Neural cell (in vitro differentiated cells): ENCODE data around the gene TMEM201. TPM values are rescaled to one million over a fixed set of nuclear protein-coding genes. Genes with fewer than 3 reads are reported as not detected.

ENCODE experiments used
- H2AFZ ChIP-seq: fragments of 200-600, 300-800 bp; sonication (generic), shearing (Covaris generic); 2 replicates; pipeline ENCODE4 v1.6.0; 2014; ENCODE audit warnings: low read depth, mild to moderate bottlenecking, antibody characterized with exemption, low read length, moderate library complexity
- H3F3A ChIP-seq: fragments of 200-600 bp; shearing (Covaris generic); 2 replicates; pipeline ENCODE4 v1.6.1; 2016; ENCODE audit warnings: mild to moderate bottlenecking, moderate library complexity, mixed read lengths, antibody characterized with exemption, low read length; ENCODE audit not compliant: insufficient read depth, poor library complexity, severe bottlenecking
- H3K27ac ChIP-seq: fragments of 200-600, 300-800 bp; sonication (generic), shearing (Covaris generic); 2 replicates; pipeline ENCODE4 v1.5.1; 2014; ENCODE audit warnings: mild to moderate bottlenecking, low read length, moderate library complexity
- H3K27me3 ChIP-seq: fragments of 300-800, 200-600 bp; sonication (generic), shearing (Covaris generic); 2 replicates; pipeline ENCODE4 v1.6.0; 2014; ENCODE audit warnings: mild to moderate bottlenecking, low read depth, low read length, moderate library complexity; ENCODE audit not compliant: insufficient read depth
- H3K36me3 ChIP-seq: fragments of 300-800, 200-600 bp; sonication (generic), shearing (Covaris generic); 2 replicates; pipeline ENCODE4 v1.5.1; 2014; ENCODE audit warnings: mild to moderate bottlenecking, antibody characterized with exemption, low read length, moderate library complexity; ENCODE audit not compliant: insufficient read depth
- H3K4me2 ChIP-seq: fragments of 300-800, 200-600 bp; sonication (generic), shearing (Covaris generic); 2 replicates; pipeline ENCODE4 v1.6.0; 2014; ENCODE audit warnings: mild to moderate bottlenecking, low read length
- H3K4me3 ChIP-seq: fragments of 300-800, 200-600 bp; sonication (generic), shearing (Covaris generic); 2 replicates; pipeline ENCODE4 v1.5.1; 2014; ENCODE audit warnings: mild to moderate bottlenecking, low read length, moderate library complexity
- H3K79me2 ChIP-seq: fragments of 200-600 bp; shearing (Covaris generic); replicated peaks from 2 replicates; pipeline ENCODE4 v1.6.0; 2014; ENCODE audit warnings: mild to moderate bottlenecking, low read length, moderate library complexity; ENCODE audit not compliant: insufficient read depth
- H3K9ac ChIP-seq: fragments of 300-800, 200-600 bp; sonication (generic), shearing (Covaris generic); 2 replicates; pipeline ENCODE4 v1.6.1; 2016; ENCODE audit warnings: mild to moderate bottlenecking, low read length, mixed read lengths
- H3K9me2 ChIP-seq: fragments of 200-600 bp; shearing (Covaris generic); 2 replicates; pipeline ENCODE4 v1.6.1; 2016; ENCODE audit warnings: mild to moderate bottlenecking, low read length, mixed read lengths; ENCODE audit not compliant: insufficient read depth
- H3K9me3 ChIP-seq: fragments of 200-600, 300-800 bp; sonication (generic), shearing (Covaris generic); 2 replicates; pipeline ENCODE4 v1.6.1; 2016; ENCODE audit warnings: mild to moderate bottlenecking, mixed run types, low read length, moderate library complexity, mixed read lengths
- H4K20me1 ChIP-seq: fragments of 200-600 bp; shearing (Covaris generic); 2 replicates; pipeline ENCODE4 v1.6.1; 2016; ENCODE audit warnings: mild to moderate bottlenecking, mixed run types; ENCODE audit not compliant: insufficient read depth
- EZH2 ChIP-seq: fragments of 200-600, 300-800 bp; shearing (Covaris generic), sonication (generic); IDR thresholded peaks from 2 replicates; pipeline ENCODE4 v1.6.1; 2014; ENCODE audit warnings: antibody characterized with exemption, low read length, borderline replicate concordance, mild to moderate bottlenecking; ENCODE audit not compliant: insufficient read depth, poor library complexity, severe bottlenecking
- MXI1 ChIP-seq: fragments of 450-650 bp; conservative IDR thresholded peaks from 2 replicates; pipeline ENCODE4 v1.6.1; 2014; ENCODE audit warnings: antibody characterized with exemption, mild to moderate bottlenecking; ENCODE audit not compliant: poor library complexity, severe bottlenecking
- POLR2AphosphoS5 ChIP-seq: IDR thresholded peaks from 2 replicates; pipeline ENCODE4 v1.6.1; 2012
- RAD21 ChIP-seq: fragments of 450-650 bp; conservative IDR thresholded peaks from 2 replicates; pipeline ENCODE4 v1.6.1; 2014; ENCODE audit warnings: antibody characterized with exemption, mild to moderate bottlenecking, moderate library complexity
- SMC3 ChIP-seq: fragments of 450-650 bp; conservative IDR thresholded peaks from 2 replicates; pipeline ENCODE4 v1.6.1; 2014; ENCODE audit warnings: antibody characterized with exemption, mild to moderate bottlenecking, moderate library complexity; ENCODE audit not compliant: poor library complexity
- TAF1 ChIP-seq: IDR thresholded peaks from 2 replicates; pipeline ENCODE4 v1.6.1; 2012; ENCODE audit warnings: low read depth
- polyA plus RNA-seq: library from polyadenylated mRNA; depleted of rRNA; stranded (reverse); fragments of >200 nt; gene quantifications from 2 replicates; pipeline ENCODE4 v1.2.3, GENCODE V29; 2014
- TF ChIP-seq, protein P1 (sequence below): fragments of 450-650 bp; IDR thresholded peaks from 2 replicates; pipeline ENCODE4 v1.5.1; 2014; ENCODE audit warnings: antibody characterized with exemption, mild to moderate bottlenecking, moderate library complexity; ENCODE audit not compliant: poor library complexity, severe bottlenecking
- TF ChIP-seq, protein P2 (sequence below): IDR thresholded peaks from 2 replicates; pipeline ENCODE4 v1.6.1; 2012; ENCODE audit warnings: borderline replicate concordance

The TMEM201 gene
- polyA plus RNA-seq, 1 donor from 2014 or later = 7.3 TPM

DNA sequence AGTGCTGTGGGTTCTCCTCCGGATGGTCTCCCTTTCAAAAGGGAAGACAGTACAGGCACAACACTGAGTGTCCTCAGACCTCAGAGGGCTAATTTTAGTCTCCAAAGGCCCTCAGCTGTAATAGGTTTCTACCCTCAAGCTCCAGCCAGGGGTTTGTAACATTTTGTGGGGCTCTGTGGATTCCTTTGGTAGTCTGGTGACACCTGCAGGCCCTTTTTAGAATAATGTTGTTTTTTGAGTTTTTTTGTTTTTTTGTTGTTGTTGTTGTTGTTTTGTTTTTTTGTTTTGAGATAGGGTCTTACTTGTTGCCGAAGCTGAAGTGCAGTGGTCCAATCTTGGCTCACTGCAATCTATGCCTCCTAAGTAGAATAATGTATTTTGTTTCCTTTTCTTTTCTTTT is 15.0 kb upstream of the TMEM201 start:
- Histone ChIP-seq H3K9me3 (no peaks in the 10 kb centered on the region), H2AFZ (no peak overlapping the region), H4K20me1 (no peaks in the 10 kb centered on the region), H3K79me2 (no peaks in the 10 kb centered on the region), H3K9ac (no peak overlapping the region), H3K27me3 (no peaks in the 10 kb centered on the region), H3K4me3 (no peak overlapping the region), H3K4me2 (no peak overlapping the region), H3K36me3 (no peaks in the 10 kb centered on the region), H3F3A (no peaks in the 10 kb centered on the region), H3K27ac (no peak overlapping the region), H3K9me2 (no peaks in the 10 kb centered on the region)
- TF ChIP-seq RAD21 = peak; percentile 58
- TF ChIP-seq SMC3 = peak; percentile 61
- TF ChIP-seq, protein P1, sequence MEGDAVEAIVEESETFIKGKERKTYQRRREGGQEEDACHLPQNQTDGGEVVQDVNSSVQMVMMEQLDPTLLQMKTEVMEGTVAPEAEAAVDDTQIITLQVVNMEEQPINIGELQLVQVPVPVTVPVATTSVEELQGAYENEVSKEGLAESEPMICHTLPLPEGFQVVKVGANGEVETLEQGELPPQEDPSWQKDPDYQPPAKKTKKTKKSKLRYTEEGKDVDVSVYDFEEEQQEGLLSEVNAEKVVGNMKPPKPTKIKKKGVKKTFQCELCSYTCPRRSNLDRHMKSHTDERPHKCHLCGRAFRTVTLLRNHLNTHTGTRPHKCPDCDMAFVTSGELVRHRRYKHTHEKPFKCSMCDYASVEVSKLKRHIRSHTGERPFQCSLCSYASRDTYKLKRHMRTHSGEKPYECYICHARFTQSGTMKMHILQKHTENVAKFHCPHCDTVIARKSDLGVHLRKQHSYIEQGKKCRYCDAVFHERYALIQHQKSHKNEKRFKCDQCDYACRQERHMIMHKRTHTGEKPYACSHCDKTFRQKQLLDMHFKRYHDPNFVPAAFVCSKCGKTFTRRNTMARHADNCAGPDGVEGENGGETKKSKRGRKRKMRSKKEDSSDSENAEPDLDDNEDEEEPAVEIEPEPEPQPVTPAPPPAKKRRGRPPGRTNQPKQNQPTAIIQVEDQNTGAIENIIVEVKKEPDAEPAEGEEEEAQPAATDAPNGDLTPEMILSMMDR = peak; percentile 58
- no peak for TF ChIP-seq MXI1
- no peak for TF ChIP-seq EZH2
- TF ChIP-seq, protein P2, sequence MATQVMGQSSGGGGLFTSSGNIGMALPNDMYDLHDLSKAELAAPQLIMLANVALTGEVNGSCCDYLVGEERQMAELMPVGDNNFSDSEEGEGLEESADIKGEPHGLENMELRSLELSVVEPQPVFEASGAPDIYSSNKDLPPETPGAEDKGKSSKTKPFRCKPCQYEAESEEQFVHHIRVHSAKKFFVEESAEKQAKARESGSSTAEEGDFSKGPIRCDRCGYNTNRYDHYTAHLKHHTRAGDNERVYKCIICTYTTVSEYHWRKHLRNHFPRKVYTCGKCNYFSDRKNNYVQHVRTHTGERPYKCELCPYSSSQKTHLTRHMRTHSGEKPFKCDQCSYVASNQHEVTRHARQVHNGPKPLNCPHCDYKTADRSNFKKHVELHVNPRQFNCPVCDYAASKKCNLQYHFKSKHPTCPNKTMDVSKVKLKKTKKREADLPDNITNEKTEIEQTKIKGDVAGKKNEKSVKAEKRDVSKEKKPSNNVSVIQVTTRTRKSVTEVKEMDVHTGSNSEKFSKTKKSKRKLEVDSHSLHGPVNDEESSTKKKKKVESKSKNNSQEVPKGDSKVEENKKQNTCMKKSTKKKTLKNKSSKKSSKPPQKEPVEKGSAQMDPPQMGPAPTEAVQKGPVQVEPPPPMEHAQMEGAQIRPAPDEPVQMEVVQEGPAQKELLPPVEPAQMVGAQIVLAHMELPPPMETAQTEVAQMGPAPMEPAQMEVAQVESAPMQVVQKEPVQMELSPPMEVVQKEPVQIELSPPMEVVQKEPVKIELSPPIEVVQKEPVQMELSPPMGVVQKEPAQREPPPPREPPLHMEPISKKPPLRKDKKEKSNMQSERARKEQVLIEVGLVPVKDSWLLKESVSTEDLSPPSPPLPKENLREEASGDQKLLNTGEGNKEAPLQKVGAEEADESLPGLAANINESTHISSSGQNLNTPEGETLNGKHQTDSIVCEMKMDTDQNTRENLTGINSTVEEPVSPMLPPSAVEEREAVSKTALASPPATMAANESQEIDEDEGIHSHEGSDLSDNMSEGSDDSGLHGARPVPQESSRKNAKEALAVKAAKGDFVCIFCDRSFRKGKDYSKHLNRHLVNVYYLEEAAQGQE = no peak

- Histone ChIP-seq H2AFZ (no peak overlapping the region), H3K4me3 (no peak overlapping the region), H3K9me2 (no peaks in the 10 kb centered on the region), H3K79me2 (no peaks in the 10 kb centered on the region), H4K20me1 (no peaks in the 10 kb centered on the region), H3K27ac (no peak overlapping the region), H3K4me2 (no peak overlapping the region), H3K9ac (no peak overlapping the region), H3F3A (no peaks in the 10 kb centered on the region), H3K27me3 (no peaks in the 10 kb centered on the region), H3K36me3 (no peaks in the 10 kb centered on the region), H3K9me3 (no peaks in the 10 kb centered on the region)
- TF ChIP-seq MXI1 (no peak), TAF1 (no peak), RAD21 (no peak), POLR2AphosphoS5 (no peak), EZH2 (no peak), SMC3 (no peak)
- TF ChIP-seq, protein P2 = no peak
- TF ChIP-seq, protein P1 = no peak
Measured at GRCh38 chr1:9575486-9575885, 13.2 kb upstream of the TMEM201 start.
